Upper lobe of left lung (tissue), 6 donors: ENCODE results near the gene DNAH17. TPM values are rescaled to one million over a fixed set of nuclear protein-coding genes. Genes with fewer than 3 reads are reported as not detected.

ENCODE experiments used
- ATAC-seq, 2 donors: fragments of 200-7000 bp; cut with Tn5 transposase; one replicate each; pipeline ENCODE4 v1.9.1; 2022; ENCODE audit warnings: mild to moderate bottlenecking in 2 of 2, moderate library complexity in 2 of 2; ENCODE audit not compliant: low FRiP score in 2 of 2
- DNase-seq, 2 donors: peaks; one replicate each; pipeline ENCODE4 v3.0.0-alpha.2; 2019 to 2020
- H3K27ac ChIP-seq, 4 donors: fragments of 200-600 bp; sonication (generic); one replicate each; pipeline ENCODE4 v1.5.1; 2016 to 2019
- H3K27me3 ChIP-seq, 4 donors: fragments of 200-600 bp; sonication (generic); one replicate each; pipeline ENCODE4 v1.5.1; 2017 to 2019
- H3K36me3 ChIP-seq, 4 donors: fragments of 200-600 bp; sonication (generic); one replicate each; pipeline ENCODE4 v1.5.1; 2016 to 2019
- H3K4me1 ChIP-seq, 4 donors: fragments of 200-600 bp; sonication (generic); one replicate each; pipeline ENCODE4 v1.5.1; 2018 to 2019
- H3K4me3 ChIP-seq, 4 donors: fragments of 200-600 bp; sonication (generic); one replicate each; pipeline ENCODE4 v1.5.1; 2017 to 2019; ENCODE audit warnings: mild to moderate bottlenecking in 2 of 4, moderate library complexity in 1 of 4
- H3K9me3 ChIP-seq, 4 donors: fragments of 200-600 bp; sonication (generic); one replicate each; pipeline ENCODE4 v1.5.1; 2018 to 2019
- EP300 ChIP-seq, 4 donors: sonication (generic); formaldehyde crosslinking; IDR thresholded peaks; one replicate each; pipeline ENCODE4 v1.5.1; 2017; ENCODE audit warnings: antibody characterized with exemption in 4 of 4, control low read depth in 2 of 4
- POLR2A ChIP-seq, 4 donors: fragments of 450-650 bp; IDR thresholded peaks; one replicate each; pipeline ENCODE4 v1.5.1; 2016 to 2017; ENCODE audit warnings: antibody characterized with exemption in 4 of 4, mild to moderate bottlenecking in 2 of 4
- POLR2AphosphoS5 ChIP-seq, 2 donors: sonication (generic); formaldehyde crosslinking; IDR thresholded peaks; one replicate each; pipeline ENCODE4 v1.5.1; 2017; ENCODE audit warnings: antibody characterized with exemption in 2 of 2
- WGBS, 2 donors: methylation state at CpG; one replicate each; pipeline ENCODE4 v1.1.5; 2017 to 2018; 5-methylcytosine and 5-hydroxymethylcytosine counted together
- total RNA-seq, 6 donors: library from RNA; depleted of rRNA in 4 of 6; stranded (reverse); fragments of >200 nt in 4 of 6; gene quantifications; one replicate each; pipeline versions ENCODE4 v1.1.0 to v1.2.1, GENCODE V29; 2016 to 2021
- TF ChIP-seq, protein P1 (sequence below), 6 experiments: fragments of 450-650 bp in 4 of 6; fragments of 200-600 bp in 2 of 6; sonication (generic) in 2 of 6; IDR thresholded peaks; one replicate each; pipeline ENCODE4 v1.5.1; 2016 to 2019; ENCODE audit warnings: antibody characterized with exemption in 6 of 6
- donor health status: DM: no; HTN: no; CAD: no; lungs with moderate emphysema.
- donor health status: DM: no; HTN: yes; CAD: no; lungs with severe emphysema.

Gene DNAH17, protein sequence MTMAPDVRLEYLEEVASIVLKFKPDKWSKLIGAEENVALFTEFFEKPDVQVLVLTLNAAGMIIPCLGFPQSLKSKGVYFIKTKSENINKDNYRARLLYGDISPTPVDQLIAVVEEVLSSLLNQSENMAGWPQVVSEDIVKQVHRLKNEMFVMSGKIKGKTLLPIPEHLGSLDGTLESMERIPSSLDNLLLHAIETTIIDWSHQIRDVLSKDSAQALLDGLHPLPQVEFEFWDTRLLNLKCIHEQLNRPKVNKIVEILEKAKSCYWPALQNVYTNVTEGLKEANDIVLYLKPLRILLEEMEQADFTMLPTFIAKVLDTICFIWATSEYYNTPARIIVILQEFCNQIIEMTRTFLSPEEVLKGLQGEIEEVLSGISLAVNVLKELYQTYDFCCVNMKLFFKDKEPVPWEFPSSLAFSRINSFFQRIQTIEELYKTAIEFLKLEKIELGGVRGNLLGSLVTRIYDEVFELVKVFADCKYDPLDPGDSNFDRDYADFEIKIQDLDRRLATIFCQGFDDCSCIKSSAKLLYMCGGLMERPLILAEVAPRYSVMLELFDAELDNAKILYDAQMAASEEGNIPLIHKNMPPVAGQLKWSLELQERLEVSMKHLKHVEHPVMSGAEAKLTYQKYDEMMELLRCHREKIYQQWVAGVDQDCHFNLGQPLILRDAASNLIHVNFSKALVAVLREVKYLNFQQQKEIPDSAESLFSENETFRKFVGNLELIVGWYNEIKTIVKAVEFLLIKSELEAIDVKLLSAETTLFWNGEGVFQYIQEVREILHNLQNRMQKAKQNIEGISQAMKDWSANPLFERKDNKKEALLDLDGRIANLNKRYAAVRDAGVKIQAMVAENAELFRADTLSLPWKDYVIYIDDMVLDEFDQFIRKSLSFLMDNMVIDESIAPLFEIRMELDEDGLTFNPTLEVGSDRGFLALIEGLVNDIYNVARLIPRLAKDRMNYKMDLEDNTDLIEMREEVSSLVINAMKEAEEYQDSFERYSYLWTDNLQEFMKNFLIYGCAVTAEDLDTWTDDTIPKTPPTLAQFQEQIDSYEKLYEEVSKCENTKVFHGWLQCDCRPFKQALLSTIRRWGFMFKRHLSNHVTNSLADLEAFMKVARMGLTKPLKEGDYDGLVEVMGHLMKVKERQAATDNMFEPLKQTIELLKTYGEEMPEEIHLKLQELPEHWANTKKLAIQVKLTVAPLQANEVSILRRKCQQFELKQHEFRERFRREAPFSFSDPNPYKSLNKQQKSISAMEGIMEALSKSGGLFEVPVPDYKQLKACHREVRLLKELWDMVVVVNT (N-terminal part only)
- total RNA-seq = 10 to 100 TPM in 1 of 6 donors, 1 to 10 TPM in 5; 2.0 to 21.0 (median 3.7) TPM

DNA sequence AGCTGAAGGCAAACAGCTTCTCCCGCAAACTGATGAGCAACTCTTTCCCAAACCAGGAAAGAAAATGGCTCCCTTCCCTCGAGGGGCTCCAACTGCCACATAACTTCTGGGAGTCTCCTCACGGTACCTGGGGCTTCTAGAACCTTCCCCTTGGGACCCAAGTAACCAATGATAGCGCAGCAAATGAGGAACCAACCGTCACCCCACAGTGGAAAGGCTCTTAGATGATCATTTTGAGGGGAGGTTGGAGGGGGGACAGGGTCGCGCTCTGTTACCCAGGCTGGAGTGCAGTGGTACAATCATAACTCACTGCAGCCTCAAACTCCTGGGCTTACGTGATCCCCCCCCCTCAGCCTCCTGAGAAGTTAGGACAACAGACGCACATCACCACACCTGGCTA, at the start of gene DNAH17:
DNAH17 (minus strand) TSS at position 101 of the 400 bp plus-strand sequence. CDS start 2,339 bp downstream, outside the sequence.
- no peak for ATAC-seq
- Histone ChIP-seq H3K4me1 (peaks cover 0 to 8% (median 0%) of the 10 kb centered on the region in 4 donors), H3K36me3 (no peaks in the 10 kb centered on the region), H3K4me3 (no peak within 1 kb of the TSS), H3K27ac (no peak within 1 kb of the TSS), H3K9me3 (no peaks in the 10 kb centered on the region), H3K27me3 (no peaks in the 10 kb centered on the region)
- TF ChIP-seq, protein P1, sequence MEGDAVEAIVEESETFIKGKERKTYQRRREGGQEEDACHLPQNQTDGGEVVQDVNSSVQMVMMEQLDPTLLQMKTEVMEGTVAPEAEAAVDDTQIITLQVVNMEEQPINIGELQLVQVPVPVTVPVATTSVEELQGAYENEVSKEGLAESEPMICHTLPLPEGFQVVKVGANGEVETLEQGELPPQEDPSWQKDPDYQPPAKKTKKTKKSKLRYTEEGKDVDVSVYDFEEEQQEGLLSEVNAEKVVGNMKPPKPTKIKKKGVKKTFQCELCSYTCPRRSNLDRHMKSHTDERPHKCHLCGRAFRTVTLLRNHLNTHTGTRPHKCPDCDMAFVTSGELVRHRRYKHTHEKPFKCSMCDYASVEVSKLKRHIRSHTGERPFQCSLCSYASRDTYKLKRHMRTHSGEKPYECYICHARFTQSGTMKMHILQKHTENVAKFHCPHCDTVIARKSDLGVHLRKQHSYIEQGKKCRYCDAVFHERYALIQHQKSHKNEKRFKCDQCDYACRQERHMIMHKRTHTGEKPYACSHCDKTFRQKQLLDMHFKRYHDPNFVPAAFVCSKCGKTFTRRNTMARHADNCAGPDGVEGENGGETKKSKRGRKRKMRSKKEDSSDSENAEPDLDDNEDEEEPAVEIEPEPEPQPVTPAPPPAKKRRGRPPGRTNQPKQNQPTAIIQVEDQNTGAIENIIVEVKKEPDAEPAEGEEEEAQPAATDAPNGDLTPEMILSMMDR (IDR thresholded peaks at IDR 0.05) = no peak
- TF ChIP-seq POLR2A (IDR thresholded peaks at IDR 0.05) (no peak), POLR2AphosphoS5 (IDR thresholded peaks at IDR 0.05) (no peak), EP300 (IDR thresholded peaks at IDR 0.05) (no peak)
- DNase-seq = no peak
- 81 to 90% methylated on average over 9 of the region's 9 CpGs for WGBS, 2 donors

DNA sequence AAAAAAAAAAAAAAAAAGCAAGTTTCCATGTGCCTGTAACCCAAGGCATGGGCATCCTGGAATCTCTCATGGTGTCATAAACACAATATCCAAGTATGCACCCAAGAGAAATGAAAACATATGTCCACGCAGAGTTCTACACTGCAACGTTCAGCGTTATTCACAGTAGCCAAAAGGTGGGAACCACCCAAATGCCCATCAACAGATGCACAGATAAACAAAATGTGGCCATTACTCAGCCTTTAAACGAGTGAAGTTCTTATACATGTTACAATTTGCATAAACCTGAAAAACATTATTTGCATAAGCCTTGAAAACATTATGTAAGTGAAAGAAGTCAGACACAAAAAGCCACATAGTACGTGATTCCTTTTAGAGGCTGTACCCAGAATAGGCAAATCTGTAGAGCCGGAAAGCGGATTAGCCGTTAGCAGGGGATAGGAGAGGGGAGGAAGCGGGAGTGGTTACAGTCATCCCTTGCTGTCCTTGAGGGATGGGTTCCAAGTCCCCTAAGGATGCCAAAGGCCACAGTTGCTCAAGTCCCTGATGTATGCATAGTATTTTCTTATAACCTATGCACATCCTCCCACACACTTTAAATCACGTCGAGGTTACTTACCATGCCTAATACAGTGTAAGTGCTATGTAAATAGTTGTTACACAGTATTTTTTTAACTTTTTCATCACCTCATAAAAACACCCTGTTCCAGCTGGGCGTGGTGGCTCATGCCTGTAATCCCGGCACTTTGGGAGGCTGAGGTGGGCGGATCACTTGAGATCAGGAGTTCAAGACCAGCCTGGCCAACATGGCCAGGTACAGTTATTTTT, 47.3 kb upstream of the DNAH17 start:
- H3K27ac ChIP-seq = no peak overlapping the region
- 78 to 83% methylated on average over 14 of the region's 14 CpGs for WGBS, 2 donors
- H3K4me3 ChIP-seq = no peak overlapping the region
- H3K4me1 ChIP-seq = no peaks in the 10 kb centered on the region
- no peak for DNase-seq
- H3K9me3 ChIP-seq = no peaks in the 10 kb centered on the region
- no peaks in the 10 kb centered on the region for H3K36me3 ChIP-seq
- TF ChIP-seq POLR2AphosphoS5 (IDR thresholded peaks at IDR 0.05) (no peak), EP300 (IDR thresholded peaks at IDR 0.05) (no peak), POLR2A (IDR thresholded peaks at IDR 0.05) (no peak)
- TF ChIP-seq, protein P1 (IDR thresholded peaks at IDR 0.05) = no peak
- no peaks in the 10 kb centered on the region for H3K27me3 ChIP-seq
- ATAC-seq = no peak

DNA sequence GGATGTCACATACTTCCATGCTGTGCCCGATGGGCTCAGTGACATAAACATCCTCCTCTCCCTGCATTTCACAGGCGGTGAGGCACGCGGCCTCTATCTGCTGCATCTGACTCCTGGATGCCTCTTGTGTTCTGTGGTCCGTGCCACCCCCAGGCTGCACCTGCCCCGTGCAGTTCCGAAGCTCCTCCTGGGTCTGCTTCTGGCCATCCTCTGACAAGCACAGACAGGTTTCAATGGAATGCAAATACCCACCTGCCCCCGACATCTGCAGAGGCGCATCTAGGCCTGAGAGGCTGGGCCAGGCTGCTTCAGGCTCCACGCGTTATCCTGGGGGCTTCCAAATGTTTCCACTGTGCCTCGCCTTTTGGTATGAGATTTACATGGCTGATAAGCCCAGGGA, 46.3 kb upstream of the DNAH17 start:
- no peaks in the 10 kb centered on the region for H3K36me3 ChIP-seq
- H3K4me3 ChIP-seq = no peak overlapping the region
- H3K4me1 ChIP-seq = no peaks in the 10 kb centered on the region
- no peaks in the 10 kb centered on the region for H3K27me3 ChIP-seq
- ATAC-seq (no peak), DNase-seq (no peak)
- H3K27ac ChIP-seq = no peak overlapping the region
- 92% methylated on average over 12 of the region's 12 CpGs for WGBS, 2 donors
- no peak for TF ChIP-seq EP300 (IDR thresholded peaks at IDR 0.05)
- TF ChIP-seq POLR2AphosphoS5 (IDR thresholded peaks at IDR 0.05) = no peak
- TF ChIP-seq, protein P1 (IDR thresholded peaks at IDR 0.05) = no peak
- no peak for TF ChIP-seq POLR2A (IDR thresholded peaks at IDR 0.05)
- H3K9me3 ChIP-seq = no peaks in the 10 kb centered on the region
